ENCODE results near the gene PLXNB2.

The PLXNB2 gene

GRCh38 chr22:50225200-50225969, 82.1 kb downstream of the PLXNB2 start:
- no peak for DNase-seq
